PC-3 (cell line): ENCODE results near the gene ADCY5. TPM values are rescaled to one million over a fixed set of nuclear protein-coding genes. Genes with fewer than 3 reads are reported as not detected.

ENCODE experiments used
- ATAC-seq: fragments of 200-7000 bp; cut with Tn5 transposase; 2 replicates; pipeline ENCODE4 v1.9.1; 2020; ENCODE audit warnings: mild to moderate bottlenecking, moderate library complexity
- BruUV-seq: library from RNA; stranded (reverse); fragments of 400-500 nt; replicated peaks from 2 replicates; lab custom pipeline; 2021; lab: Mats Ljungman, UMichigan
- CTCF ChIA-PET: fragments of 300-600 bp; sonication (Branson Sonifier 250); formaldehyde crosslinking; loops from one replicate; lab custom pipeline; 2022; ENCODE audit warnings: antibody characterized with exemption; lab: Charles Lee
- POLR2A ChIA-PET: fragments of 300-600 bp; sonication (Branson Sonifier 250); formaldehyde crosslinking; loops from one replicate; lab custom pipeline; 2022; ENCODE audit warnings: antibody characterized with exemption; ENCODE audit not compliant: unreplicated experiment; lab: Charles Lee
- DNase-seq: peaks from one replicate; pipeline ENCODE4 v3.0.0-alpha.2; 2015
- H2AFZ ChIP-seq: fragments of 300-600 bp; sonication (generic); 2 replicates; pipeline ENCODE4 v1.6.0; 2016; ENCODE audit warnings: antibody characterized with exemption, low read length
- H3F3A ChIP-seq: fragments of 300-600 bp; sonication (generic); one replicate; pipeline ENCODE4 v1.6.0; 2017; ENCODE audit warnings: antibody characterized with exemption, low read length, control low read depth, mild to moderate bottlenecking; ENCODE audit not compliant: unreplicated experiment
- H3K27ac ChIP-seq: fragments of 300-600 bp; sonication (generic); 2 replicates; pipeline ENCODE4 v1.5.1; 2016; ENCODE audit warnings: mild to moderate bottlenecking, low read length
- H3K27me3 ChIP-seq: fragments of 300-600 bp; sonication (generic); 2 replicates; pipeline ENCODE4 v1.6.1; 2016; ENCODE audit warnings: low read length, mixed read lengths
- H3K36me3 ChIP-seq: fragments of 300-600 bp; sonication (generic); 2 replicates; pipeline ENCODE4 v1.6.1; 2016; ENCODE audit warnings: low read depth, mixed run types, low read length, mixed read lengths
- H3K4me1 ChIP-seq: fragments of 300-600 bp; sonication (generic); 2 replicates; pipeline ENCODE4 v1.5.1; 2016; ENCODE audit warnings: low read length; ENCODE audit not compliant: insufficient read depth
- H3K4me2 ChIP-seq: fragments of 300-600 bp; sonication (generic); 2 replicates; pipeline ENCODE4 v1.6.0; 2016; ENCODE audit warnings: low read length
- H3K4me3 ChIP-seq: fragments of 300-600 bp; sonication (generic); 2 replicates; pipeline ENCODE4 v1.5.1; 2016; ENCODE audit warnings: mild to moderate bottlenecking, low read length, mixed read lengths
- H3K79me2 ChIP-seq: fragments of 300-600 bp; sonication (generic); 2 replicates; pipeline ENCODE4 v1.6.1; 2017; ENCODE audit warnings: low read length, mixed read lengths
- H3K9ac ChIP-seq: fragments of 300-600 bp; sonication (generic); 2 replicates; pipeline ENCODE4 v1.6.0; 2016; ENCODE audit warnings: mild to moderate bottlenecking, low read length
- H3K9me2 ChIP-seq: fragments of 300-600 bp; sonication (generic); replicated peaks from 2 replicates; pipeline ENCODE4 v1.6.1; 2016; ENCODE audit warnings: mixed run types, low read length, mixed read lengths
- H3K9me3 ChIP-seq: fragments of 300-600 bp; sonication (generic); 2 replicates; pipeline ENCODE4 v1.6.1; 2016; ENCODE audit warnings: low read length, mixed read lengths
- H4K20me1 ChIP-seq: fragments of 300-600 bp; sonication (generic); 2 replicates; pipeline ENCODE4 v1.6.1; 2016; ENCODE audit warnings: low read length, mixed read lengths
- EZH2 ChIP-seq: fragments of 300-600 bp; sonication (generic); IDR thresholded peaks from one replicate; pipeline ENCODE4 v1.6.1; 2017; ENCODE audit warnings: antibody characterized with exemption, mild to moderate bottlenecking, low read length; ENCODE audit not compliant: unreplicated experiment
- EZH2phosphoT487 ChIP-seq: fragments of 300-600 bp; sonication (generic); IDR thresholded peaks from 2 replicates; pipeline ENCODE4 v1.6.1; 2018; ENCODE audit warnings: mild to moderate bottlenecking, antibody characterized with exemption, low read length, borderline replicate concordance
- intact Hi-C: fragments of 100-400 bp; cut with micrococcal nuclease; formaldehyde crosslinking; loops from 2 replicates; pipeline ENCODE4 v1.9.0; 2023
- total RNA-seq: library from RNA; depleted of rRNA; stranded (reverse); fragments of >200 nt; gene quantifications from 2 replicates; pipeline ENCODE4 v1.2.3, GENCODE V29; 2014
- TF ChIP-seq, protein P1 (sequence below): fragments of 300-600 bp; sonication (generic); conservative IDR thresholded peaks from 2 replicates; pipeline ENCODE4 v1.5.1; 2017; ENCODE audit warnings: antibody characterized with exemption, low read depth, mild to moderate bottlenecking, low read length

The ADCY5 gene
- total RNA-seq, 1 experiment from 2014 or later: not detected

DNA sequence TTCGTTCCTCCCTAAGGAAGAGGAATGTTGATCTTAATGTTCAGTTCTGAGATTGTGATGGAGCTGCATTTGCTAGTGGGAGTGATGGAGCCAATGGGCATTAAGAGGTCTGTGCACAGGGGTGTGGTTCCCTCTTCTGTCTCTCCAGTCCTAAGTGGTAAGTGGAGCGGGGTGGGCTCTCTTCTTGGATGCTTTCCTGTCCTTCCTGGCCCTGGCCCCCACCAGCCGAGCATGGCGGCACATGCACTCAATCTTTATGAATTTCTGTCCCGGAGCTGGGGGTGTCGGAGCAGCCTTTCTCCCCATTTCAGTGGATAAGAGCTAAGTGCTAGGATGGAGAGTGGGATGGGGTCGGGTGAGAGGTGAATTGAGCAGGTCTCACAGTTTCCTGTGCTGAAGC, 37.6 kb upstream of the ADCY5 start:
- Histone ChIP-seq H3K27me3 (no peaks in the 10 kb centered on the region), H3K4me2 (no peak overlapping the region), H3K9me2 (no peaks in the 10 kb centered on the region), H3K4me3 (no peak overlapping the region), H3F3A (no peaks in the 10 kb centered on the region), H3K27ac (no peak overlapping the region), H3K79me2 (no peaks in the 10 kb centered on the region), H4K20me1 (no peaks in the 10 kb centered on the region), H3K9ac (no peak overlapping the region), H3K36me3 (no peaks in the 10 kb centered on the region), H2AFZ (no peak overlapping the region), H3K4me1 (no peaks in the 10 kb centered on the region), H3K9me3 (no peaks in the 10 kb centered on the region)
- TF ChIP-seq EZH2phosphoT487: no peak
- no peak for TF ChIP-seq EZH2
- TF ChIP-seq, protein P1, sequence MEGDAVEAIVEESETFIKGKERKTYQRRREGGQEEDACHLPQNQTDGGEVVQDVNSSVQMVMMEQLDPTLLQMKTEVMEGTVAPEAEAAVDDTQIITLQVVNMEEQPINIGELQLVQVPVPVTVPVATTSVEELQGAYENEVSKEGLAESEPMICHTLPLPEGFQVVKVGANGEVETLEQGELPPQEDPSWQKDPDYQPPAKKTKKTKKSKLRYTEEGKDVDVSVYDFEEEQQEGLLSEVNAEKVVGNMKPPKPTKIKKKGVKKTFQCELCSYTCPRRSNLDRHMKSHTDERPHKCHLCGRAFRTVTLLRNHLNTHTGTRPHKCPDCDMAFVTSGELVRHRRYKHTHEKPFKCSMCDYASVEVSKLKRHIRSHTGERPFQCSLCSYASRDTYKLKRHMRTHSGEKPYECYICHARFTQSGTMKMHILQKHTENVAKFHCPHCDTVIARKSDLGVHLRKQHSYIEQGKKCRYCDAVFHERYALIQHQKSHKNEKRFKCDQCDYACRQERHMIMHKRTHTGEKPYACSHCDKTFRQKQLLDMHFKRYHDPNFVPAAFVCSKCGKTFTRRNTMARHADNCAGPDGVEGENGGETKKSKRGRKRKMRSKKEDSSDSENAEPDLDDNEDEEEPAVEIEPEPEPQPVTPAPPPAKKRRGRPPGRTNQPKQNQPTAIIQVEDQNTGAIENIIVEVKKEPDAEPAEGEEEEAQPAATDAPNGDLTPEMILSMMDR: no peak
- ATAC-seq (no peak), DNase-seq (no peak)
- ChIA-PET POLR2A (no interaction called here), CTCF (no interaction called here)
- BruUV-seq: no TSS peak
- intact Hi-C loops: loop anchor here (5.0 kb wide), 1 partner anchor 71 kb away; no protein-coding TSS in a partner anchor

- Histone ChIP-seq H3K9me3 (no peaks in the 10 kb centered on the region), H2AFZ (no peak overlapping the region), H3K27me3 (peaks cover 5% of the 10 kb centered on the region; the same call in 1 of the 2 replicates), H3K9me2 (no peaks in the 10 kb centered on the region), H3K4me3 (no peak overlapping the region), H3K4me2 (no peak overlapping the region), H4K20me1 (no peaks in the 10 kb centered on the region), H3F3A (no peaks in the 10 kb centered on the region), H3K9ac (no peak overlapping the region), H3K27ac (no peak overlapping the region), H3K79me2 (no peaks in the 10 kb centered on the region), H3K4me1 (no peaks in the 10 kb centered on the region), H3K36me3 (no peaks in the 10 kb centered on the region)
- no peak for ATAC-seq
- intact Hi-C loops: loop anchor here (5.0 kb wide), 1 partner anchor 72 kb away; no protein-coding TSS in a partner anchor
- no peak for DNase-seq
- ChIA-PET POLR2A (no interaction called here), CTCF (no interaction called here)
- no peak for TF ChIP-seq EZH2
- TF ChIP-seq EZH2phosphoT487: no peak
- TF ChIP-seq, protein P1: no peak
- BruUV-seq: no TSS peak
Measured at GRCh38 chr3:123485551-123485950, 36.7 kb upstream of the ADCY5 start.

DNA sequence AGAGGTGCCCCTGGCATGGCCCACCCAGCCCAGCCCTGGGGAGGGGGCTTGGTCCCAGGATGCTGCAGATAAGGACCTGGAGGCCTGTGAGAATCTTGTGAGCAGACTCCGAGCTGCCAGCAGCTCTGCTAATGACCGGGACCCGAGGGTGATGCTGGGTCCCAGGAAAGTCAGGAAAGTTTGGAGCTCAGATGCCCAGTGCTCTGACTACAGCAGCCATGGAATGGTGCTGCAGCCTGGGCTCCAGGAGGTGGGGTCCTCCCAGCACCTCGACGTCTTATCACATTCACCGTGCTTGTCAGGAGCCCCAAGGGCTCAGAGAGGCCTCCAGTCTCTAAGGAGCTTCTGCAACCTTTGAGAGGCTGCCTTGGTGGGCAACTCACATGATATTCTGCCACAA, 34.3 kb upstream of the ADCY5 start:
- no peaks in the 10 kb centered on the region for H3K36me3 ChIP-seq
- DNase-seq: no peak
- H3K4me1 ChIP-seq: no peaks in the 10 kb centered on the region
- H3K9me3 ChIP-seq: no peaks in the 10 kb centered on the region
- ATAC-seq: no peak
- no peak overlapping the region for H3K9ac ChIP-seq
- ChIA-PET CTCF (interaction anchor here (0.7 kb wide), 1 partner anchor 378 kb away, joined by 3 read pairs; no protein-coding TSS in a partner anchor), POLR2A (no interaction called here)
- H3F3A ChIP-seq: no peaks in the 10 kb centered on the region
- no peaks in the 10 kb centered on the region for H4K20me1 ChIP-seq
- no peak overlapping the region for H3K27ac ChIP-seq
- peaks cover 21% of the 10 kb centered on the region for H3K27me3 ChIP-seq
- H3K9me2 ChIP-seq: no peaks in the 10 kb centered on the region
- no peak overlapping the region for H2AFZ ChIP-seq
- TF ChIP-seq EZH2phosphoT487 (no peak), EZH2 (no peak)
- TF ChIP-seq, protein P1: no peak
- H3K79me2 ChIP-seq: no peaks in the 10 kb centered on the region
- intact Hi-C loops: no loop called here
- BruUV-seq: no TSS peak
- no peak overlapping the region for H3K4me3 ChIP-seq
- no peak overlapping the region for H3K4me2 ChIP-seq
